Endothelial cell of umbilical vein (primary cell): ENCODE data around the gene RNASE7. TPM values are rescaled to one million over a fixed set of nuclear protein-coding genes. Genes with fewer than 3 reads are reported as not detected.

ENCODE experiments used
- BruUV-seq: library from RNA; stranded (reverse); fragments of 400-500 nt; replicated peaks from 2 replicates; lab custom pipeline; 2021; lab: Mats Ljungman, UMichigan
- CTCF ChIA-PET: fragments of 300-600, 350-600 bp; sonication (Branson Sonifier 250); formaldehyde crosslinking; loops from one replicate; lab custom pipeline; 2021; ENCODE audit warnings: antibody characterized with exemption, inconsistent platforms; lab: Charles Lee
- POLR2A ChIA-PET: fragments of 300-600, 350-600 bp; sonication (Branson Sonifier 250); formaldehyde crosslinking; loops from one replicate; lab custom pipeline; 2021; ENCODE audit warnings: antibody characterized with exemption, inconsistent platforms; lab: Charles Lee
- DNase-seq: peaks from one replicate; pipeline ENCODE4 v3.0.0-alpha.2; 2011; ENCODE audit warnings: low read depth, low spot score
- FAIRE-seq: peaks from 2 replicates; lab custom pipeline; 2011; peaks lifted over from hg19 to GRCh38; lab: Jason Lieb, UNC
- H2AFZ ChIP-seq: 2 replicates; pipeline ENCODE4 v1.6.0; 2012; ENCODE audit warnings: low read depth, low read length, control low read depth, inconsistent platforms
- H3K27ac ChIP-seq: 2 replicates; pipeline ENCODE4 v1.5.1; 2011; ENCODE audit warnings: low read depth, mild to moderate bottlenecking, control low read depth, low read length, moderate library complexity; ENCODE audit not compliant: insufficient read depth
- H3K27me3 ChIP-seq, 2 experiments: 2 replicates each; pipeline versions ENCODE4 v1.6.0 to v1.6.1; 2011; ENCODE audit warnings: low read length in 2 of 2, mixed read lengths in 1 of 2; ENCODE audit not compliant: control insufficient read depth in 2 of 2, insufficient read depth in 2 of 2
- H3K36me3 ChIP-seq, 2 experiments: 2 replicates in 1 of 2; 3 replicates in 1 of 2; pipeline ENCODE4 v1.5.1; 2011; ENCODE audit warnings: low read length in 2 of 2, mild to moderate bottlenecking in 1 of 2, moderate library complexity in 1 of 2; ENCODE audit not compliant: control insufficient read depth in 2 of 2, insufficient read depth in 2 of 2; ENCODE audit errors: extremely low read depth in 1 of 2
- H3K4me1 ChIP-seq: 3 replicates; pipeline ENCODE4 v1.5.1; 2011; ENCODE audit warnings: mild to moderate bottlenecking, low read length; ENCODE audit not compliant: control insufficient read depth, insufficient read depth; ENCODE audit errors: extremely low read depth
- H3K4me2 ChIP-seq: 2 replicates; pipeline ENCODE4 v1.6.1; 2011; ENCODE audit warnings: low read length, control low read depth, mixed read lengths; ENCODE audit not compliant: insufficient read depth
- H3K4me3 ChIP-seq, 3 experiments: fragments of 200-600 bp in 1 of 3; sonication (generic), shearing (Covaris generic) in 1 of 3; replicated peaks in 1 of 3; 2 replicates each; pipeline ENCODE4 v1.5.1; 2011 to 2016; ENCODE audit warnings: control low read depth in 3 of 3, low read length in 3 of 3, mild to moderate bottlenecking in 2 of 3, inconsistent platforms in 1 of 3, low read depth in 1 of 3, moderate library complexity in 1 of 3; ENCODE audit not compliant: insufficient read depth in 1 of 3
- H3K79me2 ChIP-seq: 2 replicates; pipeline ENCODE4 v1.6.0; 2012; ENCODE audit warnings: low read length, inconsistent platforms; ENCODE audit not compliant: control insufficient read depth, insufficient read depth
- H3K9ac ChIP-seq: replicated peaks from 2 replicates; pipeline ENCODE3; 2011; ENCODE audit warnings: low read length, control low read depth; ENCODE audit not compliant: insufficient read depth; ENCODE audit errors: extremely low read depth
- H3K9me1 ChIP-seq: replicated peaks from 3 replicates; pipeline ENCODE4 v1.6.0; 2011; ENCODE audit warnings: mild to moderate bottlenecking, low read length; ENCODE audit not compliant: control insufficient read depth, insufficient read depth; ENCODE audit errors: extremely low read depth
- H3K9me3 ChIP-seq: replicated peaks from 2 replicates; pipeline ENCODE4 v1.5.1; 2012; ENCODE audit warnings: low read length, inconsistent platforms; ENCODE audit not compliant: control insufficient read depth, insufficient read depth
- H4K20me1 ChIP-seq: replicated peaks from 2 replicates; pipeline ENCODE3; 2011; ENCODE audit warnings: mild to moderate bottlenecking, low read length; ENCODE audit not compliant: control insufficient read depth, insufficient read depth; ENCODE audit errors: extremely low read depth
- CTCF ChIP-seq, 2 donors: IDR thresholded peaks; 1 replicate in 1 of 2; 2 replicates in 1 of 2; pipeline ENCODE4 v1.5.1; 2011; ENCODE audit warnings: low read length in 2 of 2, mild to moderate bottlenecking in 2 of 2, moderate library complexity in 2 of 2, control low read depth in 1 of 2, inconsistent platforms in 1 of 2, low read depth in 1 of 2; ENCODE audit not compliant: insufficient read depth in 1 of 2; ENCODE audit errors: extremely low read depth in 1 of 2
- EZH2 ChIP-seq: IDR thresholded peaks from 2 replicates; pipeline ENCODE4 v1.6.1; 2012; ENCODE audit warnings: borderline replicate concordance, low read depth, mild to moderate bottlenecking, moderate library complexity, low read length, inconsistent platforms; ENCODE audit not compliant: severe bottlenecking
- FOS ChIP-seq: IDR thresholded peaks from 2 replicates; pipeline ENCODE4 v1.6.1; 2011; ENCODE audit warnings: mild to moderate bottlenecking, low read length, moderate library complexity, borderline replicate concordance; ENCODE audit not compliant: insufficient read depth
- GATA2 ChIP-seq: IDR thresholded peaks from 2 replicates; pipeline ENCODE4 v1.7.0; 2011; ENCODE audit warnings: low read depth, mild to moderate bottlenecking, moderate library complexity, mixed read lengths, low read length; ENCODE audit not compliant: insufficient read length, insufficient read depth
- JUN ChIP-seq: IDR thresholded peaks from 2 replicates; pipeline ENCODE4 v1.6.1; 2011; ENCODE audit warnings: borderline replicate concordance, low read depth; ENCODE audit not compliant: insufficient read length, insufficient read depth
- MAX ChIP-seq: IDR thresholded peaks from 2 replicates; pipeline ENCODE4 v1.6.1; 2011; ENCODE audit not compliant: insufficient read depth, insufficient read length
- MYC ChIP-seq: IDR thresholded peaks from one replicate; pipeline ENCODE4 v1.6.1; 2011; ENCODE audit warnings: mild to moderate bottlenecking, low read depth, low read length
- POLR2A ChIP-seq: IDR thresholded peaks from 2 replicates; pipeline ENCODE4 v1.6.1; 2012; ENCODE audit warnings: low read depth, mild to moderate bottlenecking, control low read depth, low read length
- POLR2AphosphoS5 ChIP-seq: IDR thresholded peaks from 2 replicates; pipeline ENCODE4 v1.6.1; 2012; ENCODE audit warnings: low read depth, mild to moderate bottlenecking, control low read depth, low read length, moderate library complexity; ENCODE audit not compliant: insufficient read depth
- dilution Hi-C: fragments of 300-500 bp; cut with MboI; formaldehyde crosslinking; loops from one replicate; pipeline ENCODE4 v1.15.0; 2019; ENCODE audit warnings: low sequenced_read_pairs; ENCODE audit not compliant: extremely low pct_ligation_motif_present
- intact Hi-C: fragments of 100-400 bp; cut with micrococcal nuclease; formaldehyde crosslinking; loops from one replicate; pipeline ENCODE4 v1.10.0; 2022
- polyA plus RNA-seq, 4 experiments: library from polyadenylated mRNA; depleted of rRNA in 3 of 4; stranded (reverse) in 3 of 4; unstranded in 1 of 4; fragments of >200 nt; gene quantifications; 2 replicates each; pipeline versions ENCODE4 v1.2.1 to v1.2.3, GENCODE V29; 2011 to 2012; ENCODE audit warnings: missing spikeins in 1 of 4
- total RNA-seq: library from RNA; stranded (reverse); gene quantifications from 2 replicates; pipeline ENCODE4 v1.2.3, GENCODE V29; 2021

The RNASE7 gene
- total and polyA plus RNA-seq, 2 donors (not counting 3 experiments of a cell fraction or from before 2014, with no cell fraction given): not detected

- Histone ChIP-seq H3K4me3 (no peak overlapping the region), H3K4me1 (no peaks in the 10 kb centered on the region), H3K9ac (no peak overlapping the region), H3K79me2 (no peaks in the 10 kb centered on the region), H3K27me3 (no peaks in the 10 kb centered on the region), H3K36me3 (peaks cover 0 to 3% of the 10 kb centered on the region in 2 experiments), H4K20me1 (no peaks in the 10 kb centered on the region), H3K9me1 (no peaks in the 10 kb centered on the region), H3K9me3 (no peaks in the 10 kb centered on the region), H3K27ac (no peak overlapping the region), H2AFZ (no peak overlapping the region), H3K4me2 (no peak overlapping the region)
- DNase-seq (no peak), FAIRE-seq (no peak)
- dilution Hi-C loops (no loop called here), intact Hi-C loops (loop anchor here (1.0 kb wide), 1 partner anchor 16 kb away; no protein-coding TSS in a partner anchor)
- ChIA-PET POLR2A (interaction anchor here (1.3 kb wide), 1 partner anchor 18 kb away, joined by 4 read pairs; no protein-coding TSS in a partner anchor), CTCF (interaction anchor here (1.0 to 5.8 kb wide), 6 partner anchors 11 to 73 kb away, joined by 3 to 60 read pairs (median 18); partner anchors contain the start of gene ARHGEF40)
- no TSS peak for BruUV-seq
- no peak for TF ChIP-seq GATA2
- no peak for TF ChIP-seq CTCF (IDR thresholded peaks at IDR 0.05; ENCODE audit: extremely low read depth in 1 of 2, insufficient read depth in 1 of 2, low read depth in 1 of 2, low read length in 2 of 2)
- no peak for TF ChIP-seq MYC
- no peak for TF ChIP-seq EZH2
- no peak for TF ChIP-seq FOS
- no peak for TF ChIP-seq JUN
- no peak for TF ChIP-seq MAX
- no peak for TF ChIP-seq POLR2AphosphoS5
- no peak for TF ChIP-seq POLR2A
These were observed 44.7 kb downstream of the RNASE7 start for GRCh38 chr14:21086908-21087293.
